ENCODE measurements around the gene PLCB1.

GRCh38 chr20:8094850-8095249 is 37.2 kb upstream of the PLCB1 start:
- no peak for TF ChIP-seq POLR2A (IDR thresholded peaks at IDR 0.05; ENCODE audit: low read length)
- TF ChIP-seq GATA1 (IDR thresholded peaks at IDR 0.05; ENCODE audit: low read depth, low read length) = no peak
